ENCODE measurements around the gene FBXO41. TPM values are rescaled to one million over a fixed set of nuclear protein-coding genes. Genes with fewer than 3 reads are reported as not detected.

The FBXO41 gene
- polyA plus RNA-seq, 1 donor from 2014 or later: 6.0 TPM

DNA sequence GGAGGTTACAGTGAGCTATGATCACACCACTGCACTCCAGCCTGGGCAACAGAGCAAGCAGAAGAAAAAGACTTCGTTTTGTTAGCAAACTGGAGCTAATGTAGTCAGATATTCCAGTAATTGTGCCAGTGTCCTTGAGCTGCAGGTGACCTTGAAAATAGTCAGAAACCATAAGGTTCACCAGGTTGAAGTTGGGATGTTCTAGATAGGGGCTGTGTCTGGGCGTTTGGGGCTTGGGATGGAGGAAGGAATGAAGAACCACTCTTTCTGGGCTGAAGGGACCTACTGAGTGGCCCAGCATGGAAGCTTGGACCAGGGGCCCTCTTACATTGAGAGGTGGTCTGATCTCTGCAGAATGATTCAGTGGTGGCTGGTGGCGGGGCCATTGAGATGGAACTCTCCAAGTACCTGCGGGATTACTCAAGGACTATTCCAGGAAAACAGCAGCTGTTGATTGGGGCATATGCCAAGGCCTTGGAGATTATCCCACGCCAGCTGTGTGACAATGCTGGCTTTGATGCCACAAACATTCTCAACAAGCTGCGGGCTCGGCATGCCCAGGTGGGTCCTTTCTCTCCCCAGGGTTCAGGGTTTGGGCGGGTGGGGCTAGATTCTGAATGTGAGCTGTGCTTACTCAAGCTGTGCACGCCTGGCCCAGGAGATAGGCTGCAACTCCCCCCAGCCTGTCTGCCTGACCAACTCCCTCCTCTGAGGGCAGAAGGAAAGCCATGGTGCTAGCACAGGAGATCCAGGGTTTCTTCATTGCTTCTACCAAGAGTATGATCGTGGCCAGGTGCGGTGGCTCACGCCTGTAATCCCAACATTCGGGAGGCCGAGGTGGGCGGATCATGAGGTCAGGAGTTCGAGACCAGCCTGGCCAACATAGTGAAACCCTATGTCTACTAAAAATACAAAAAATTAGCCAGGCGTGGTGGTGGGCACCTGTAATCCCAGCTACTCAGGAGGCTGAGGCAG lies 33.1 kb downstream of the FBXO41 start:
- H4K20me1 ChIP-seq (ENCODE audit: insufficient read depth): no peaks in the 10 kb centered on the region
- no peaks in the 10 kb centered on the region for H3F3A ChIP-seq (ENCODE audit: insufficient read depth, low read length, poor library complexity, severe bottlenecking)

DNA sequence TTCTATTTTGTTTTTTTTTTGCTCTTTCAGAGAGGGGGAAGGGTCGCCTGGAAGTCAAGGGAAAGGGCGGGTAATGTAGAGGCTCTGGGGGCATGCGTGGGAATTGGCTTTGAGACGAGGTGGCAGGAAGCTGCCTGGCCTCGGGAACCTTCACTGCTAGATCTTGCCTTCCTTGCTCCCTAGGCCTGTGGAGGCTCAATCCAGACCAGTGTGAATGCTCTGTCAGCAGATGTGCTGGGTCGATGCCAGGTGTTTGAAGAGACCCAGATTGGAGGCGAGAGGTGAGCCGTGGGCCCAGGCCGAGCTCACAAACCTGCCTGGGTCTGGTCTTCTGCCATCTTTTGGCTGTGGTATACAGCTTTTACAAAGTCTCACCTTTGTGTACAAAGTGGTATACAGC lies 34.6 kb downstream of the FBXO41 start:
- no peak for TF ChIP-seq EP300 (conservative IDR thresholded peaks at IDR 0.05; ENCODE audit: poor library complexity, severe bottlenecking)
- TF ChIP-seq POLR2AphosphoS5 (IDR thresholded peaks at IDR 0.05): no peak
- TF ChIP-seq RAD21 (conservative IDR thresholded peaks at IDR 0.05): no peak
- TF ChIP-seq, protein P1, sequence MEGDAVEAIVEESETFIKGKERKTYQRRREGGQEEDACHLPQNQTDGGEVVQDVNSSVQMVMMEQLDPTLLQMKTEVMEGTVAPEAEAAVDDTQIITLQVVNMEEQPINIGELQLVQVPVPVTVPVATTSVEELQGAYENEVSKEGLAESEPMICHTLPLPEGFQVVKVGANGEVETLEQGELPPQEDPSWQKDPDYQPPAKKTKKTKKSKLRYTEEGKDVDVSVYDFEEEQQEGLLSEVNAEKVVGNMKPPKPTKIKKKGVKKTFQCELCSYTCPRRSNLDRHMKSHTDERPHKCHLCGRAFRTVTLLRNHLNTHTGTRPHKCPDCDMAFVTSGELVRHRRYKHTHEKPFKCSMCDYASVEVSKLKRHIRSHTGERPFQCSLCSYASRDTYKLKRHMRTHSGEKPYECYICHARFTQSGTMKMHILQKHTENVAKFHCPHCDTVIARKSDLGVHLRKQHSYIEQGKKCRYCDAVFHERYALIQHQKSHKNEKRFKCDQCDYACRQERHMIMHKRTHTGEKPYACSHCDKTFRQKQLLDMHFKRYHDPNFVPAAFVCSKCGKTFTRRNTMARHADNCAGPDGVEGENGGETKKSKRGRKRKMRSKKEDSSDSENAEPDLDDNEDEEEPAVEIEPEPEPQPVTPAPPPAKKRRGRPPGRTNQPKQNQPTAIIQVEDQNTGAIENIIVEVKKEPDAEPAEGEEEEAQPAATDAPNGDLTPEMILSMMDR (IDR thresholded peaks at IDR 0.05; ENCODE audit: poor library complexity, severe bottlenecking): no peak
- TF ChIP-seq TAF1 (IDR thresholded peaks at IDR 0.05; ENCODE audit: low read depth): no peak
- TF ChIP-seq, protein P2, sequence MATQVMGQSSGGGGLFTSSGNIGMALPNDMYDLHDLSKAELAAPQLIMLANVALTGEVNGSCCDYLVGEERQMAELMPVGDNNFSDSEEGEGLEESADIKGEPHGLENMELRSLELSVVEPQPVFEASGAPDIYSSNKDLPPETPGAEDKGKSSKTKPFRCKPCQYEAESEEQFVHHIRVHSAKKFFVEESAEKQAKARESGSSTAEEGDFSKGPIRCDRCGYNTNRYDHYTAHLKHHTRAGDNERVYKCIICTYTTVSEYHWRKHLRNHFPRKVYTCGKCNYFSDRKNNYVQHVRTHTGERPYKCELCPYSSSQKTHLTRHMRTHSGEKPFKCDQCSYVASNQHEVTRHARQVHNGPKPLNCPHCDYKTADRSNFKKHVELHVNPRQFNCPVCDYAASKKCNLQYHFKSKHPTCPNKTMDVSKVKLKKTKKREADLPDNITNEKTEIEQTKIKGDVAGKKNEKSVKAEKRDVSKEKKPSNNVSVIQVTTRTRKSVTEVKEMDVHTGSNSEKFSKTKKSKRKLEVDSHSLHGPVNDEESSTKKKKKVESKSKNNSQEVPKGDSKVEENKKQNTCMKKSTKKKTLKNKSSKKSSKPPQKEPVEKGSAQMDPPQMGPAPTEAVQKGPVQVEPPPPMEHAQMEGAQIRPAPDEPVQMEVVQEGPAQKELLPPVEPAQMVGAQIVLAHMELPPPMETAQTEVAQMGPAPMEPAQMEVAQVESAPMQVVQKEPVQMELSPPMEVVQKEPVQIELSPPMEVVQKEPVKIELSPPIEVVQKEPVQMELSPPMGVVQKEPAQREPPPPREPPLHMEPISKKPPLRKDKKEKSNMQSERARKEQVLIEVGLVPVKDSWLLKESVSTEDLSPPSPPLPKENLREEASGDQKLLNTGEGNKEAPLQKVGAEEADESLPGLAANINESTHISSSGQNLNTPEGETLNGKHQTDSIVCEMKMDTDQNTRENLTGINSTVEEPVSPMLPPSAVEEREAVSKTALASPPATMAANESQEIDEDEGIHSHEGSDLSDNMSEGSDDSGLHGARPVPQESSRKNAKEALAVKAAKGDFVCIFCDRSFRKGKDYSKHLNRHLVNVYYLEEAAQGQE (IDR thresholded peaks at IDR 0.05; ENCODE audit: borderline replicate concordance): no peak
- no peak for TF ChIP-seq MXI1 (conservative IDR thresholded peaks at IDR 0.05; ENCODE audit: poor library complexity, severe bottlenecking)
- no peak for TF ChIP-seq SMC3 (conservative IDR thresholded peaks at IDR 0.05; ENCODE audit: poor library complexity)

More for the DNA sequence above, 33.1 kb downstream of the FBXO41 start:
- H3K9me3 ChIP-seq (ENCODE audit: low read length): no peaks in the 10 kb centered on the region
- no peaks in the 10 kb centered on the region for H3K27me3 ChIP-seq (ENCODE audit: insufficient read depth, low read depth, low read length)
- H3K9ac ChIP-seq (ENCODE audit: low read length): no peak overlapping the region
- TF ChIP-seq RAD21 (conservative IDR thresholded peaks at IDR 0.05) (no peak), SMC3 (conservative IDR thresholded peaks at IDR 0.05; ENCODE audit: poor library complexity) (no peak), EZH2 (IDR thresholded peaks at IDR 0.05; ENCODE audit: borderline replicate concordance, insufficient read depth, low read length, poor library complexity, severe bottlenecking) (no peak), POLR2AphosphoS5 (IDR thresholded peaks at IDR 0.05) (no peak), TAF1 (IDR thresholded peaks at IDR 0.05; ENCODE audit: low read depth) (no peak), MXI1 (conservative IDR thresholded peaks at IDR 0.05; ENCODE audit: poor library complexity, severe bottlenecking) (no peak), EP300 (conservative IDR thresholded peaks at IDR 0.05; ENCODE audit: poor library complexity, severe bottlenecking) (no peak)
- TF ChIP-seq, protein P1 (IDR thresholded peaks at IDR 0.05; ENCODE audit: poor library complexity, severe bottlenecking): no peak
- TF ChIP-seq, protein P2 (IDR thresholded peaks at IDR 0.05; ENCODE audit: borderline replicate concordance): no peak
- H3K36me3 ChIP-seq (ENCODE audit: insufficient read depth, low read length): peaks cover 7% of the 10 kb centered on the region
- H2AFZ ChIP-seq (ENCODE audit: low read depth, low read length): no peak overlapping the region
- no peaks in the 10 kb centered on the region for H3K79me2 ChIP-seq (replicated peaks; ENCODE audit: insufficient read depth, low read length)
- H3K4me2 ChIP-seq (ENCODE audit: low read length): no peak overlapping the region
- H3K27ac ChIP-seq (ENCODE audit: low read length): no peak overlapping the region
- H3K9me2 ChIP-seq (ENCODE audit: insufficient read depth, low read length): no peaks in the 10 kb centered on the region
- H3K4me3 ChIP-seq (ENCODE audit: low read length): no peak overlapping the region

More for the DNA sequence above, 34.6 kb downstream of the FBXO41 start:
- Histone ChIP-seq H3K27ac (ENCODE audit: low read length) (no peak overlapping the region), H3K9me3 (ENCODE audit: low read length) (no peaks in the 10 kb centered on the region), H3K79me2 (replicated peaks; ENCODE audit: insufficient read depth, low read length) (no peaks in the 10 kb centered on the region), H3K9ac (ENCODE audit: low read length) (no peak overlapping the region), H4K20me1 (ENCODE audit: insufficient read depth) (no peaks in the 10 kb centered on the region), H3F3A (ENCODE audit: insufficient read depth, low read length, poor library complexity, severe bottlenecking) (no peaks in the 10 kb centered on the region), H3K36me3 (ENCODE audit: insufficient read depth, low read length) (peaks cover 5% of the 10 kb centered on the region), H3K9me2 (ENCODE audit: insufficient read depth, low read length) (no peaks in the 10 kb centered on the region), H3K4me2 (ENCODE audit: low read length) (no peak overlapping the region), H3K4me3 (ENCODE audit: low read length) (no peak overlapping the region), H3K27me3 (ENCODE audit: insufficient read depth, low read depth, low read length) (no peaks in the 10 kb centered on the region), H2AFZ (ENCODE audit: low read depth, low read length) (no peak overlapping the region)

All from neural cell (in vitro differentiated cells).